ENCODE measurements around the gene GTPBP3.

- TF ChIP-seq CTCF (IDR thresholded peaks at IDR 0.05) (no peak), POLR2A (IDR thresholded peaks at IDR 0.05) (no peak)
Measured at GRCh38 chr19:17347877-17348276, 10.5 kb downstream of the GTPBP3 start.
